Chondrocyte (in vitro differentiated cells): ENCODE measurements around the gene SREBF2. TPM values are rescaled to one million over a fixed set of nuclear protein-coding genes. Genes with fewer than 3 reads are reported as not detected.

Experiments used
- DNase-seq: peaks from one replicate; pipeline ENCODE4 v3.0.0; 2021; ENCODE audit warnings: mixed read lengths, low spot score
- H3K27ac Mint-ChIP-seq: one replicate; pipeline ENCODE4 v1.8.0; 2021; ENCODE audit warnings: mild to moderate bottlenecking, moderate library complexity, mixed read lengths; ENCODE audit not compliant: unreplicated experiment
- H3K27me3 Mint-ChIP-seq: 2 replicates; pipeline ENCODE4 v1.8.0; 2021; ENCODE audit warnings: low read depth, mixed read lengths
- H3K36me3 Mint-ChIP-seq: 2 replicates; pipeline ENCODE4 v1.8.0; 2021; ENCODE audit warnings: low read depth, mixed read lengths
- H3K4me1 Mint-ChIP-seq: 2 replicates; pipeline ENCODE4 v1.8.0; 2021; ENCODE audit warnings: low read depth, mild to moderate bottlenecking, mixed read lengths
- H3K4me3 Mint-ChIP-seq: one replicate; pipeline ENCODE4 v1.8.0; 2021; ENCODE audit warnings: mild to moderate bottlenecking, moderate library complexity, mixed read lengths; ENCODE audit not compliant: unreplicated experiment
- H3K9me3 Mint-ChIP-seq: 2 replicates; pipeline ENCODE4 v1.8.0; 2021; ENCODE audit warnings: low read depth, mixed read lengths
- CTCF ChIP-seq: fragments of 200-600 bp; sonication (generic); IDR thresholded peaks from 2 replicates; pipeline ENCODE4 v1.5.0; 2021; ENCODE audit warnings: antibody characterized with exemption, mild to moderate bottlenecking, moderate library complexity
- total RNA-seq: library from RNA; stranded (reverse); gene quantifications from 3 replicates; pipeline ENCODE4 v1.2.1, GENCODE V29; 2021

The SREBF2 gene
- total RNA-seq, 1 donor from 2014 or later: 106 TPM

GRCh38 chr22:41907436-41908401 is 74.8 kb downstream of the SREBF2 start:
- DNase-seq: no peak
- Mint-ChIP-seq H3K4me3 (no peak overlapping the region), H3K27ac (no peak overlapping the region), H3K36me3 (peaks cover 9% of the 10 kb centered on the region), H3K9me3 (no peaks in the 10 kb centered on the region), H3K27me3 (peaks cover 15% of the 10 kb centered on the region), H3K4me1 (peaks cover 2% of the 10 kb centered on the region)
- TF ChIP-seq CTCF: no peak

GRCh38 chr22:41908411-41909309 is 75.8 kb downstream of the SREBF2 start:
- DNase-seq: no peak
- no peak for TF ChIP-seq CTCF
- peaks cover 8% of the 10 kb centered on the region for H3K36me3 Mint-ChIP-seq
- peaks cover 2% of the 10 kb centered on the region for H3K4me1 Mint-ChIP-seq
- H3K27ac Mint-ChIP-seq: no peak overlapping the region
- peaks cover 22% of the 10 kb centered on the region for H3K27me3 Mint-ChIP-seq
- H3K4me3 Mint-ChIP-seq: no peak overlapping the region
- no peaks in the 10 kb centered on the region for H3K9me3 Mint-ChIP-seq

- H3K27me3 Mint-ChIP-seq: peaks cover 22% of the 10 kb centered on the region
- H3K9me3 Mint-ChIP-seq: no peaks in the 10 kb centered on the region
- H3K27ac Mint-ChIP-seq: no peak overlapping the region
- H3K4me1 Mint-ChIP-seq: peaks cover 2% of the 10 kb centered on the region
- no peak for DNase-seq
- no peak overlapping the region for H3K4me3 Mint-ChIP-seq
- peaks cover 4% of the 10 kb centered on the region for H3K36me3 Mint-ChIP-seq
- TF ChIP-seq CTCF: no peak
Measured at GRCh38 chr22:41909310-41910049, 76.6 kb downstream of the SREBF2 start.

GRCh38 chr22:41910050-41911000 is 77.4 kb downstream of the SREBF2 start:
- H3K27me3 Mint-ChIP-seq: peaks cover 22% of the 10 kb centered on the region
- TF ChIP-seq CTCF: no peak
- H3K4me1 Mint-ChIP-seq: peaks cover 2% of the 10 kb centered on the region
- peaks cover 4% of the 10 kb centered on the region for H3K36me3 Mint-ChIP-seq
- DNase-seq: no peak
- H3K27ac Mint-ChIP-seq: no peak overlapping the region
- H3K9me3 Mint-ChIP-seq: no peaks in the 10 kb centered on the region
- peak overlapping the region; percentile 65 for H3K4me3 Mint-ChIP-seq
